GM19351 (cell line): ENCODE data around the gene CHAT.
"Not testable (repeated sequence)": the region's sequence is repeated elsewhere in the genome, so short reads cannot be mapped to it uniquely, and the experiment has no call there.

ENCODE experiments used
- ATAC-seq: cut with Tn5 transposase; IDR thresholded peaks from one replicate; pipeline ENCODE4 v1.9.1; 2021; ENCODE audit warnings: mild to moderate bottlenecking, moderate library complexity; ENCODE audit not compliant: unreplicated experiment

CHAT gene

GRCh38 chr10:49678827-49679479, 65.1 kb downstream of the CHAT start:
- no peak for ATAC-seq

- no peak for ATAC-seq
These were observed 65.7 kb downstream of the CHAT start, which contains the start of gene C10orf53 for GRCh38 chr10:49679480-49679893. Gene C10orf53, plus strand, starts transcription at chr10:49679651. Its CDS starts 47 bp downstream, at chr10:49679698.

- ATAC-seq = not testable (repeated sequence)
These were observed 68.6 kb downstream of the CHAT start for GRCh38 chr10:49682449-49682848.

GRCh38 chr10:49682879-49683278, 69.0 kb downstream of the CHAT start:
- no peak for ATAC-seq

- no peak for ATAC-seq
These were observed 72.8 kb downstream of the CHAT start for GRCh38 chr10:49686651-49687050.

GRCh38 chr10:49688261-49688846, 74.5 kb downstream of the CHAT start:
- no peak for ATAC-seq

- ATAC-seq = no peak
These were observed 75.1 kb downstream of the CHAT start for GRCh38 chr10:49688920-49689319.

- ATAC-seq = no peak
These were observed 76.2 kb downstream of the CHAT start for GRCh38 chr10:49689882-49690510.

- ATAC-seq = no peak
These were observed 77.0 kb downstream of the CHAT start for GRCh38 chr10:49690698-49691356.

GRCh38 chr10:49691588-49691987, 77.8 kb downstream of the CHAT start:
- ATAC-seq = no peak

GRCh38 chr10:49694466-49694865, 80.6 kb downstream of the CHAT start:
- no peak for ATAC-seq

- no peak for ATAC-seq
These were observed 82.5 kb downstream of the CHAT start for GRCh38 chr10:49696311-49696710.

GRCh38 chr10:49698679-49699078, 84.8 kb downstream of the CHAT start:
- ATAC-seq = no peak

GRCh38 chr10:49700211-49700610, 86.4 kb downstream of the CHAT start:
- ATAC-seq = no peak

- no peak for ATAC-seq
These were observed 87.2 kb downstream of the CHAT start for GRCh38 chr10:49700997-49701396.

- ATAC-seq = no peak
These were observed 93.7 kb downstream of the CHAT start for GRCh38 chr10:49707585-49707984.

GRCh38 chr10:49709934-49710333, 96.1 kb downstream of the CHAT start:
- no peak for ATAC-seq

GRCh38 chr10:49710966-49711365, 97.1 kb downstream of the CHAT start:
- no peak for ATAC-seq

GRCh38 chr10:49711481-49711880, 97.6 kb downstream of the CHAT start:
- no peak for ATAC-seq

- ATAC-seq = no peak
These were observed 99.4 kb downstream of the CHAT start for GRCh38 chr10:49713266-49713665.
